NOMO-1 treated with dmso at 0.1 percent for 144 hours (cell line): ENCODE data around the gene FOXD4L1.
"Not testable (repeated sequence)": the region's sequence is repeated elsewhere in the genome, so short reads cannot be mapped to it uniquely, and the experiment has no call there.

ENCODE experiments used
- DNase-seq: peaks from one replicate; lab custom pipeline; 2025; ENCODE audit not compliant: unreplicated experiment; lab: John Stamatoyannopoulos, UW

FOXD4L1 gene

DNA sequence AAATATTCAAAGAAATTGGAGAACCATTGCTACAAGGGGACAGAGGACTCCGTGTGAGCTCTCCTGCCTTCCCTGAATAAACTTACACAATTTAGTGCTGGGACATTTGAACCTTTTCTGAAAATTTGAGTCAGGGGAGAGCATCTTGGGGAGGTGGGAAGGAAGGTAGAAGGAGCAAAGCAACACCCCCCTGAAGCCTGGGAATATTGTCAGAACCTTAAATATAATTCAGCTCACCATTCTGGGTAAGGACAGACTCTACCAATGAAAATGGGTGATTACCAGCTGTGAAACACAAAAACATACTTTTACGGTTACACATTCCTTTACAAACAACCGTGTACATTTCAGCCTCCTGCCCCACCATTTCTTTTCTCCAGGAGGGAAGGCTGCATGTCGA lies at the start of gene FOXD4L1:
Gene FOXD4L1, plus strand, starts transcription at position 301 of the 400 bp plus-strand sequence. CDS start 592 bp downstream, outside the sequence.
- DNase-seq, result not testable (repeated sequence)

DNA sequence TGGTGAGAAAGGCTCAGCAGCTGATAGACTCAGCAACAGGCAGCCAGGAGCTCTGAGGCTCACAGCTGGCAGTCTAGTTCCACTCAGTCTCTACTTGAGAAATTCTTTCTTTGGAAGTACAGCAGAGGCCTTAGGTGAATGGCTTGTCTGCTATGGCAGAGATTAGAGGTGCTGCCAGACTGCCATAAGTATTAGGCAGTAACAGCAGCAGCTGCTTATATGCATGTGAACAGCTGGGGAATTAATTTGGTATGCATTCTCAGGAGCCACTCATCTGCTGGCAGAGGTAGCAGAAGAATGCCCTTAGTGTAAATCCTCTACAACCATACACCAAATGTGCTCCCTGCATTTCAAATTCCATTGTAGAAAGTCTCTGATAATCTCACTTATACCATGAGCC lies 32.7 kb upstream of the FOXD4L1 start:
- DNase-seq, result not testable (repeated sequence)

DNA sequence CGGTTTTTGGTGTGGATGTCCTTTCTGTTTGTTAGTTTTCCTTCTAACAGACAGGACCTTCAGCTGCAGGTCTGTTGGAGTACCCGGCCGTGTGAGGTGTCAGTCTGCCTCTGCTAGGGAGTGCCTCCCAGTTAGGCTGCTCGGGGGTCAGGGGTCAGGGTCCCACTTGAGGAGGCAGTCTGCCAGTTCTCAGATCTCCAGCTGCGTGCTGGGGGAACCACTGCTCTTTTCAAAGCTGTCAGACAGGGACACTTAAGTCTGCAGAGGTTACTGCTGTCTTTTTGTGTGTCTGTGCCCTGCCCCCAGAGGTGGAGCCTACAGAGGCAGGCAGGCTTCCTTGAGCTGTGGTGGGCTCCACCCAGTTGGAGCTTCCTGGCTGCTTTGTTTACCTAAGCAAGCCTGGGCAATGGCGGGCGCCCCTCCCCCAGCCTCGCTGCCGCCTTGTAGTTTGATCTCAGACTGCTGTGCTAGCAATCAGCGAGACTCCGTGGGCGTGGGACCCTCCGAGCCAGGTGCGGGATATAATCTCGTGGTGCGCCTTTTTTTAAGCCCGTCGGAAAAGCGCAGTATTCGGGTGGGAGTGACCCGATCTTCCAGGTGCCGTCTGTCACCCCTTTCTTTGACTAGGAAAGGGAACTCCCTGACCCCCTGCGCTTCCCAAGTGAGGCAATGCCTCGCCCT lies 21.6 kb upstream of the FOXD4L1 start:
- not testable (repeated sequence) for DNase-seq

DNA sequence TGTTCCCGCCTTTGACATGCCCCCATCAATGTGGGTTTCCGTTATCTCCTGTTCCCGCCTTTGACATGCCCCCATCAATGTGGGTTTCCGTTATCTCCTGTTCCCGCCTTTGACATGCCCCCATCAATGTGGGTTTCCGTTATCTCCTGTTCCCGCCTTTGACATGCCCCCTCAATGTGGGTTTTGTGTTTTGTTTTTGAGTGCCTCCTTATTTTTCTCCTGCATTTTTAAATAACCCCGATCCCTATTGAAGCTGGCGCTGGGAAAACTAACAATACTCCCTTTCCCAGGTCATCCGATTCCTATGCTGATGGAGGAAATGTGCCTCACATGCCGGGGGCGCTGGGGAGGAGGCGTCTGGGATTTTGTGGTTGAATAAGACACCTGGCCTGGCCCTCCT lies 1.9 kb upstream of the FOXD4L1 start:
- not testable (repeated sequence) for DNase-seq

DNA sequence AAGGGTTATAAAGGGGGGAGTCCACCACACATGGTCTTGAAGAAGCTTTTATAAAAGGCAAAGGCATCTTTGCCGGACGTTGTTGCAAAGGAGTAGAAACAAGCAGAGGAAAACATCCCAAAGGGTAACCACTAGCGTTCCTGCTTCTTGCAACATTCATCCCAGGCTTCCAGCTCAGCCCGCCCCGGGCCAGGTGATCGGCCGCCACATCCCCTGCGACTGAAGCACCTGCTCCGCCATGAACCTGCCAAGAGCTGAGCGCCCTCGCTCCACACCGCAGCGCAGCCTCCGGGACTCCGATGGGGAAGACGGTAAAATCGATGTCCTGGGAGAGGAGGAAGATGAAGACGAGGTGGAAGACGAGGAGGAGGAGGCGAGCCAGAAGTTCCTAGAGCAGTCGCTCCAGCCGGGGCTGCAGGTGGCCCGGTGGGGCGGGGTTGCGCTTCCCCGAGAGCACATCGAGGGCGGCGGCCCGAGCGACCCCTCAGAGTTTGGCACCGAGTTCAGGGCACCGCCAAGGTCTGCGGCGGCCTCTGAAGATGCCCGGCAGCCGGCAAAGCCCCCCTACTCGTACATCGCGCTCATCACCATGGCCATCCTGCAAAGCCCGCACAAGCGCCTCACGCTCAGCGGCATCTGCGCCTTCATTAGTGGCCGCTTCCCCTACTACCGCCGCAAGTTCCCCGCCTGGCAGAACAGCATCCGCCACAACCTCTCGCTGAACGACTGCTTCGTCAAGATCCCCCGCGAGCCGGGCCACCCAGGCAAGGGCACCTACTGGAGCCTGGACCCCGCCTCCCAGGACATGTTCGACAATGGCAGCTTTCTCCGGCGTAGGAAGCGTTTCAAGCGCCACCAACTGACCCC lies 787 bp downstream of the FOXD4L1 start:
- not testable (repeated sequence) for DNase-seq

DNA sequence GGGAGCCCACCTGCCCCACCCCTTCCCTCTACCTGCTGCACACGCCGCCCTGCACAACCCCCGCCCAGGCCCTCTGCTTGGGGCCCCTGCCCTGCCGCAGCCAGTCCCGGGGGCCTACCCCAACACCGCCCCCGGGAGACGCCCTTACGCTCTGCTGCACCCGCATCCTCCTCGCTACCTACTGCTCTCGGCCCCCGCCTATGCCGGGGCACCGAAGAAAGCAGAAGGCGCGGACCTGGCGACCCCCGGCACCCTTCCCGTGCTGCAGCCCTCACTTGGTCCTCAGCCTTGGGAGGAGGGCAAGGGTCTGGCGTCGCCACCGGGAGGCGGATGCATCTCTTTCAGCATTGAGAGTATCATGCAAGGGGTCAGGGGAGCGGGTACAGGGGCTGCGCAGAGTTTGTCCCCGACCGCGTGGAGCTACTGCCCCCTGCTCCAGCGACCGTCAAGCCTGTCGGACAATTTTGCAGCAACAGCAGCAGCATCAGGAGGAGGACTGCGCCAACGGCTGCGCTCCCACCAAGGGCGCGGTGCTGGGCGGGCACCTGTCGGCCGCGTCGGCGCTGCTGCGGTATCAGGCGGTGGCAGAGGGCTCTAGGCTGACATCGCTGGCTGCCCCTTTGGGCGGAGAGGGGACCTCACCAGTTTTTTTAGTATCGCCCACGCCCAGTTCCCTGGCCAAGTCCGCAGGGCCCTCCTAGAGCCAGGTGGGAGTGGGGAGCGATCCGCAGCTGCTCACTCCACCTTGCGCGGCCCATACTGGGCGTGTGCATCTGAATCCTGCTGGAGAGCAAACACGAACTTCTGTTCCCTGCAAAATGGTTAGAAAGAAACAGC lies 1.6 kb downstream of the FOXD4L1 start:
- DNase-seq, result not testable (repeated sequence)

DNA sequence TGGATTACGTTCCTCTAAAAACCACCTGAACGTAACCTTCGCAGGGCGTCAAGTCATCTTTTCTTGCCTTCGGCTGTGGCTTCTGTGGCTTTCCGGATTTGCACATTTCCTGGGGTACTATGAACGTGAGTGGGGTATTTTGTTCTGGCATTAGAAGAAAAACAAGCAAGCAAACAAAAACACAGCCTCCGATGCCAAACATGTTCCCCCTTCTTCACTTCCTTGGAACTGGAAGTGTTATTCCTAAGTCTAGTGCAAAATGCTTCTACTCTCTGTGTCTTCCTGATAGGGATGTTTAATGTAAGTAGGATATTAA lies 2.2 kb downstream of the FOXD4L1 start:
- DNase-seq, result not testable (repeated sequence)

DNA sequence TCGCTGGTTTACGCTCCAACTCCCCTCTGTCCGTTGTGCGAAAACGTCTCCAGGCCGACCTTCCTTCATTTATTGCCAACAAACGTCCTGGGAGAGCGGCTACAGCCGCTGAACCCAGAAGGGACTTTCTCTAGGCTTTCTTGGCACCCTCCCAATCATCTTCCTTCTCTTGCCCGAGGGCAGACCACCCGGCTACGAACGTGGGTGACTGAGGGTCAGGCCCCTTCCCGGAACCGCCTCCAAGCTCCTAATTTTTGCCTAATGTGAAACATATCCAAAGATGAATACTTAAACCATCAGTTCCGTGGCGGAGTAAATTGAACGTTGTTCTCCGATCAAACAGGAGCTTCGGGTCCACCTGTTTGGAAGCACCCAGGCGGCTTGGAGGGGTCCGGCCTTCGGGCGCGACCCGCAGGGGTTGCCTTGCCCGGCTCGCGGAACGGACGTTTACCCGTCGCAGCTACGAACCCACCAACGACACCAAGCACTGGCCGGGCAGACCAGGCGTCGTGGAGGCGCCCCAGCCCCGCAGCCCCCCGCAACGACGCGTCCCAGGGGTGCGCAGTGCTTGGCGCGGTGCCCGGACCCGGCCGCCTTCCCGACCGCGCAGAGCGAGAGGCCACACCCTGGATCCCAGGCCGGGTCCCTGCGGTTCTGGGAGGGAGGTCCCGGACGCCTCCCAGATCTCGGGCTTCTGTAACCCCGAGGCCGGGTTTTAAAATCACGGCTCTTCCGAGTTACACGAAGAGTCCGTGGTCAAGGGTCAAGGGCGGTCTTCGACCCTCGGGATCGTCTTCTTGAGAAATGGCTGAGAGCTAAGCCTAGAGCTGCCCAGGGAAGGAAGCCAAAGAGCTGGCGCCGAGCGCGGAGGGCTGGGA lies 4.0 kb downstream of the FOXD4L1 start:
- not testable (repeated sequence) for DNase-seq

DNA sequence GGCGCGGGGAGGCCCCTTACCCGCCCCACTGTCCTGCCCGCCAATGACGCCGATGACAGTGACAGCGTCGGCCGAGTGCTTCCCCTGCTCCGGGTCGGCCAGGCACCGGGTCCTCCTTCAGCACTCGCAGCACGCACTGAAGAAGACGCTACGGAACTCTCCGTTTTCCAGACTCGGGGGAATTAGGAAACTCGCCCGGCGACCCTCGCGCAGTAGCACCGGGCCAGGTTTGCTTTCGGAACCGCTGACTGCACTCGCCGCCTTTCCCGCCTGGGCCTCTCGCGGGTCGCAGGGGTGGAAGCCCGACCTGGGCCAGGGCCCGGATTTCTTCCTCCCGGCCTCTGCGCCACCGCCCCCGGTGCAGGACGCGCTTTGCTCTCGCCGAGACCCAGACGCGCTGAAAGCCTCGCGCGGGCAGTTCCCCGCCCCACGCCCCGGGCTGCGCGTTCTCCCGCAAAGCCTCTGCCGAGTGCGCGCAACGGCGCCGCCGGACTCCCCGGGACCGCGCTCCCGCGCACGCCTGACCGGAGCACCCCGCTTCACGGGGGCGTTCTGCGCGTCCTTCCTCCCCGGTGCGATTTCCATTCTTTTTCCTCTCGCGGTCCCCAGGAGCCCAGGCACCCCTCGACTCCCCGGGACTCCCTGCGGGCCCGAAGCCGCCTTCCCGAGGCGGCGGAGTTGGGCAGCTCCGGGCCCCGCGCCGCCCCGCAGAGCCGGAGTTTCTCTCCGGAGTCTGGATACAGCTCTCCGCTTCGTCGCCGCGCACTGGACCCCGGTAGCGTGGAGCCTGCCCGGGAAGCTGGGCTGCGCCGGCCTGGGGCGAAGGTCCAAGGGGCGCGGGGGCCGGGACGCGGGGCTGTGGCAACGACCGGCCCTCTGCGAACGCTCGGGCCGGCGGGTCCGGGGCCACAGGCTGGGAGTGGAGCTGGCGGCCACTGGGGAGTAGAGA lies 4.9 kb downstream of the FOXD4L1 start:
- not testable (repeated sequence) for DNase-seq

DNA sequence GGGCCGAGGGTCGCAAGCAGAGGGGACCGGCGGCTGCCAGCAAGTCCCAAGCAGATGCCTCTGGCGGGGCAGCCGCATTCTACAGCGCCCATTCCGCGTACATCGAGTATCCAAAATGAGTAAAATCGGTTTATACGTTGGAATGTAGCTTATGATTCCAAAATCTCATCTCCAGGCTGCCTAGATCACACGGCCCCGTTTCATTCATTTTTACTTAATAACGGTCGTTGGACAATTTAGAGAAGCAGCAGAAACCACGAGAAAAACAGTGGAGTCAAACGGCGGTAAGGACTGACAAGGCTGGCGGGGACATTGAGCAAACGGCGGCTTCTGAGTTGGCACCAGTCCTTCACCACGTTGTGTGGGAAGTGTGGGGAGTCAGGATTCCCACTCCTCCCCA lies 5.6 kb downstream of the FOXD4L1 start:
- DNase-seq, result not testable (repeated sequence)

DNA sequence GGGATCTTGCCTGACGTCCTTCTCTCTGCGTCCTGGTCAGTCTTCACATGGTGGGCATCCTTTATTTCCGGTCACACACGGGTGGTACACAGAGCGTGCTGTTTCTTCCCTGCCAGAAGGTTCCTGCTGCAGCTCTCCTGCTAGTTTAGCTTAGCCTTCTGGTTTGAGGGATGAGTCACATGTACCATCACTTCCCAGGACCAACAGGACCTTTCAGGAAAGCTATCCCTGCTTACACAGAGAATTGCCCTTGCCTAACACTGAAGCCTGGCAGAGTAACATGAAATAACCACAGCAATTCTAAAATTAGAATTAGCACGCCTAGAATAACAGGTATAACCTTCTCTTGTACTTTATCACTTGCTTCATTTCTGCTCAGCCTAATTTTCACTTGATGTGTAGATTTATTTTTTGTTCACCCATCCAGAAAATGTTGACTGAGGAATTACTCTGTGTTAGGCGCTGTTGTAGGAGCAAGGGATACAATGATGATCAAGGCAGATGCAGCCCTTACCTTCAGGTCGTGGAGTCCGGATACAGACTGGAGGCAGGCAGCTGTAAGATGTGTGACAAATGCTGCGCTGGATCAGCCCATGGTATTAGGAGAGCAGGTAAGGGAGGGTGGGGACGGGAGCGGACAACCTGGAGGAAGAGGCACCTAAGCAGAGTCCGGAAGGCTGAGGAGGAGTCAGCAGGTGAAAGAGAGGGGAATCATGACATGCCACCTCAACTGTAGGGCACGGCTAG lies 9.1 kb downstream of the FOXD4L1 start:
- DNase-seq, result not testable (repeated sequence)

DNA sequence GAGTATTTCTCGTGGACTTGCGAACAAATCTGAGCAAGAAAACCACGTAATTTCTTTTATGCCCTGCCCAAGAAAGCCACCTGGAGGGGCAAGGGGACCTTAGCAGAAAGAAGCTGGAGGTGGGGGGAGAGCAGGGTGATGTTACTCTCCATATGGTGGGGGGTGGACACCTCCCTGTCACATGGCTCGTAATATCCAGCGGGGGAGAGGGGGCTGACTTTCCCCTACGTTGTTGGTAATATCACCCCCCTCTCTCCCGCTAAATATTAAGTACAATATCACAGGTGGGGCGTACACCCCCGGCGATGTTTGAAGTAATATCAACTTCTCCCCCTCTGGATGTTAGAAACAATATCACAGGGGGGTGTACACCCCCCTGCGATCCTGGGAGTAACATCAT lies 9.7 kb downstream of the FOXD4L1 start:
- not testable (repeated sequence) for DNase-seq

DNA sequence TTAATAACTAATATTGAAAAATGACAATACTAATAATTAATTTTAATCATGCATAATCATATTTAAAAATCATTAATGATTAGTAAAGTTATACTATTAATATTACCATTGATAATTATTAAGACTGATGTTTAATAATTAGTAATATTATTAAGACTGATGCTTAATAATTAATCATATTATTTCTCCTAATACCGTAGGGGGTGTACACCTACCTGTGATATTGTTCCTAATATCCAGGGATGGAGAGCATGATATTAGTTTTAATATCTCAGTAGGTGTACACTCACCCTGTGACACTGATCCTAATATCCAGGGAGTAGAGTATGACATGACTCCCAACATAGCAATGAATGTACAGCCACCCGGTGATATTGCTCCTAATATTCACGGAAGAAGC lies 12.4 kb downstream of the FOXD4L1 start:
- DNase-seq, result not testable (repeated sequence)

DNA sequence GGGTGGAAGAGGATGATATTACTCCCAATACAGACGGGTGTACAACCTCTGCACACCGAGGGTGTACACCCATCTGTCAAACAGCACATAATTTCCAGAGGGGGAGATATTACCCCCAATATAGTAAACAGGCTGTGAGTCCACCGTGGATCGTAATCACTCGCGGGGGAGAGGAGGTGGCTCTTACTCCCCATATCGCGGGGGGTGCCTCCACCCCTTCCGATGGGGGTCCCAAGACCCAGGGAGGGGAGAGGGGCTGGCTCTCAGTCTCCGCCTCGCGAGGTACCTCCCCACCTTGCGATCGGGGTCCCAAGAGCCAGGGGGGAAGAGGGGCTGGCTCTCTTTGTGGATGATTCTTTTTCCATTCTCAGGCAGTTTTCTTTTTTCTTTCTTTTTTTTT lies 13.4 kb downstream of the FOXD4L1 start:
- not testable (repeated sequence) for DNase-seq

DNA sequence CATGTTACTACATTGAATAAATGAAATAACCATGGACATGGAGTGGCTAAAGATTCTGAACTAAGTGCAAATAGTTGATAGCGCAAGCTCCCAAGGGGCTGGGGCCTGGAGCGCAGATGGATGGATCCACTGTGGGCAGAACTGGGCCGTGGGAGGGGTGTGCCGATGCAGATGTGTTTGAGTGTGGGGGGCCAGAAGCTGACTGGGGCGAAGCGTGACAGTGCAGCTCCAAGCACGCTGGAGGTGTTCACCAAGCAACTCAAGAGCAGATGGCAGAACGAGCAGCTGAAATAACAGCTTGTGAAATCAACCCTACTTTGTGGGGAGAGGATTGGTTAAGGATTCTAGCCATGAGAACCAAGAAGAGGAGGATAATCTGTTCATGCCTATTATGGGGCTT lies 17.0 kb downstream of the FOXD4L1 start:
- not testable (repeated sequence) for DNase-seq

DNA sequence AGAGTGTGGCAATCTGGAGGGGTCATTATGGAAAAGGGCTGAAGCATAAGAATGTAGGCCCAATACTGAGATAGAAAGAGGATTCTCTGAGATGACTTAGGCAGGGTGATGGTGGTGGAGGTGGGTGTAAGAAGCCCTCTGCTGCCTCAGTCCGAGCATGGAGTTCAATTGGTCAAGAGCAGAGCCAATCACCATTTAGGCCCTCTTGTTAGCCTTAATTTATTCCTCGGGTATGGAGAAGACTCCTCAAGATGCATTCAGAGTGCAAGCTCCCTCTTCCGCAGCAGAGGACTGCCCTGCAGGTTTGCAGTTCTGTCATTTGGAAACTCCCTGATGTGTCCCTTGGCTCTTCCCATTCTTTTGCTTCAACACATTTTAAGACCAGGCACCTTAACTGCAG lies 17.5 kb downstream of the FOXD4L1 start:
- DNase-seq, result not testable (repeated sequence)

DNA sequence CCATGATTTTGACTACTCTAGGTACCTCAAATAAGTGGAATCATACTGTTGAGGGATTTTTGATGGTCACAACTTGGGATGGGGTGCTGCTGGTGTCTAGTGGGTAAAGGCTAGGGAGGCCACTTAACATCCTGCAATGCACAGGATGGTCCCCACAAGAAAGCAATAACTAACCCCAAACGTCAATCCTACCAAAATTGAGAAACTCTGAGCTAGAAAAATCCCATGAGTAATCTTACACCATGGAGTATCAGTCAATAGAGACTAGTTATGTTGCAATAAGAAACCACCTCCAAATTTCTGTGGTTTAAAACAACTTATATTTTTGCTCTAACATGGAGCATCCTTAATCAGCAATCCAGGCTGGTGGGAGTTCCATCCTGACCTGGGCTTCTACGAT lies 18.6 kb downstream of the FOXD4L1 start:
- DNase-seq, result not testable (repeated sequence)

DNA sequence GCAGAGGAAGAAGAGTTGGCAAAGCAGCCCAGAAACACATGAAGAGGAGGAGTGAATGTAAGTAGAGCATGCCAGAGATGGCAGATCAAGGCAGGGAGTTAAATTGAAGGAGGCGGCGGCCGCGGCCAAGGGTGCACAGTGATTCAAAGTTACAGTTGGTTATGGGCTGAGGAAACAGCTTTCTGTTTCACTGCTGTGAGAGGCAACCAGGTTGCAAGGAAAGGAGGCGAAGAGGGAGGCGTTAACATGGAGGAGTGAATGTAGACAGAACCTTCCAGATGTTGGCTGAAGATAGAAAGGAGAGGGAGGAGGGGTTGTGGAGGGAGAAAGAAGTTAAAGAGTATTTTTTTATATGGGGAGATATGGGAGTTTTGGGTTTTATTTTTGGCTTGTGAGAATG lies 22.4 kb downstream of the FOXD4L1 start:
- not testable (repeated sequence) for DNase-seq

DNA sequence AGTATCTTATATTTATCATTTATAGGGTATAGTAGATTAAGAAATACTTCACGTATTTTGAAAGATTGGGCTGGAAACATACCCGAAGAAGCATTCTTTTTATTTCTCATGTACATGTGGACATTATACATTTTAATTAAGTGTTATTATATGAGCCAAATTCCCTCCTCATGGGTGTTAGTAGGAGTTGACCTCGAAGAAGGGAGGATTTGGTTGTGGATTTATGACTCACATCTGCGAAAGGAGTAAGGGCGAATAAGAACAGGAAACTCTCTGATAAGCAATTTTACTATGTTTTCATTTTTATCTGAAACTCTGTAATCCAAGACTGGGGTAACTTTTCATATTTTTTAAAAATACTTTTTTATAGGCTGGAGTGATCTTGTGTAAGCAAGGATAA lies 23.0 kb downstream of the FOXD4L1 start:
- DNase-seq, result not testable (repeated sequence)
